HEK293T (cell line): ENCODE measurements around the gene CA10.

Experiments used
- CTCF ChIA-PET: fragments of 350-600 bp; formaldehyde crosslinking; extraction: SDS; loops from one replicate; lab custom pipeline; 2021; ENCODE audit warnings: antibody characterized with exemption, inconsistent platforms; lab: Yijun Ruan, JAX
- POLR2A ChIA-PET: fragments of 350-600 bp; formaldehyde crosslinking; extraction: SDS; loops from one replicate; lab custom pipeline; 2020; ENCODE audit warnings: antibody characterized with exemption, inconsistent platforms; lab: Yijun Ruan, JAX
- DNase-seq: peaks from one replicate; pipeline ENCODE4 v3.0.0; 2012; ENCODE audit warnings: mixed read lengths; ENCODE audit errors: extremely low spot score
- ARNT ChIP-seq: fragments of 450-650 bp; IDR thresholded peaks from 2 replicates; pipeline ENCODE4 v1.6.1; 2017; ENCODE audit warnings: mild to moderate bottlenecking
- BHLHE40 ChIP-seq: fragments of 450-650 bp; IDR thresholded peaks from 2 replicates; pipeline ENCODE4 v1.6.1; 2016; ENCODE audit warnings: mild to moderate bottlenecking, moderate library complexity, borderline replicate concordance
- CTBP1 ChIP-seq: fragments of 450-650 bp; IDR thresholded peaks from 2 replicates; pipeline ENCODE4 v1.6.1; 2016; ENCODE audit warnings: borderline replicate concordance
- ELF4 ChIP-seq: fragments of 450-650 bp; IDR thresholded peaks from 2 replicates; pipeline ENCODE4 v1.6.1; 2017; ENCODE audit warnings: antibody characterized with exemption
- FOXA1 ChIP-seq: fragments of 450-650 bp; IDR thresholded peaks from 2 replicates; pipeline ENCODE4 v1.6.1; 2016; ENCODE audit warnings: mild to moderate bottlenecking
- FOXK2 ChIP-seq: fragments of 450-650 bp; IDR thresholded peaks from 2 replicates; pipeline ENCODE4 v1.6.1; 2016; ENCODE audit warnings: mild to moderate bottlenecking
- FOXM1 ChIP-seq: fragments of 450-650 bp; IDR thresholded peaks from 2 replicates; pipeline ENCODE4 v1.6.1; 2017; ENCODE audit warnings: mild to moderate bottlenecking, borderline replicate concordance
- HDGF ChIP-seq: fragments of 450-650 bp; IDR thresholded peaks from 2 replicates; pipeline ENCODE4 v1.6.1; 2017; ENCODE audit warnings: antibody characterized with exemption, borderline replicate concordance
- L3MBTL2 ChIP-seq: fragments of 450-650 bp; conservative IDR thresholded peaks from 2 replicates; pipeline ENCODE4 v1.6.1; 2016; ENCODE audit warnings: mild to moderate bottlenecking
- LEF1 ChIP-seq: fragments of 450-650 bp; IDR thresholded peaks from 2 replicates; pipeline ENCODE4 v1.6.1; 2017; ENCODE audit warnings: mild to moderate bottlenecking, borderline replicate concordance
- NFRKB ChIP-seq: fragments of 450-650 bp; IDR thresholded peaks from 2 replicates; pipeline ENCODE4 v1.6.1; 2016; ENCODE audit warnings: mild to moderate bottlenecking, moderate library complexity
- SP1 ChIP-seq: fragments of 450-650 bp; IDR thresholded peaks from 2 replicates; pipeline ENCODE4 v1.6.1; 2017
- SUZ12 ChIP-seq: fragments of 450-650 bp; IDR thresholded peaks from 2 replicates; pipeline ENCODE4 v1.6.1; 2016; ENCODE audit warnings: mild to moderate bottlenecking
- TARDBP ChIP-seq: fragments of 450-650 bp; IDR thresholded peaks from 2 replicates; pipeline ENCODE4 v1.6.1; 2016
- ZNF384 ChIP-seq: fragments of 450-650 bp; IDR thresholded peaks from 2 replicates; pipeline ENCODE4 v1.6.1; 2016
- TF ChIP-seq, protein P1 (sequence below): fragments of 450-650 bp; IDR thresholded peaks from 2 replicates; pipeline ENCODE4 v1.6.1; 2016

CA10 gene

DNA sequence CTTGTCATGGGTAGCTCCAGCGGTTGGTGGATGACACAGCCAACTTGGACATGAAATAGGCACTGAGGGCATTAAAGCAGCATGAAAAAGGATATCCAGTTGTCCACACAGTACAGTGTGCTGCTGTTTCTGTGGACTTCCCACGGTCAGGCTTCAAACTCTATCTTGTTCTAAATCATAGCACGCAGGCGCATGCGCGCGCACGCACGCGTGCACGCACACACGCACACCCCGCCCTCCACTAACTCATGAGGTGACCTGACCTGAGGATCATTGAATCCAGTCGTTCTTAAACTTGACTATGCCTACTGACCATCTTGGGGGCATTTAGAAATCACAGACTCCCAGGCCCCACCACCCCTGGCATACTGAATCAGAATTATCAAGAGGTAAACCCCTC, 361.4 kb downstream of the CA10 start:
- TF ChIP-seq BHLHE40 (no peak), ELF4 (no peak)
- ChIA-PET CTCF (no interaction called here), POLR2A (no interaction called here)
- DNase-seq: no peak

DNA sequence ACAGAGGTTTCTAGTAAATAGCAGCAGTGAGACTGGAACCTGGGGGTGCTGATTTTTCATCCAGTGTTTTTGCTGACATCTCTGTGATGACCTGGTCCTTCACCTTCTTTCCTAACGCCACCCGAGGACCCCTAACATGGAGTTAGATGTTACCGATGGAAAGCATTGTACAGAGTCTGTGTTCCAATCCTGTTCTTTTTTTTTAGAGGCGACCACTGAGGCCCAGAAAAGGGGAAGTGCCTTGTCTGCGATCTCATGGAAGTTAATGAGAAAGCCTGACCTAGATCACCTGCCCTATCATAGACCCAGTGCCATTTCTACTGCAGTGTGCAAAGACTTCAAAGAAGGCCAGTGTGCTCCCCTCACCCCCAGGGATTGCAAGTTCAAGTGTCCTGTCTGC, 362.5 kb downstream of the CA10 start:
- TF ChIP-seq FOXM1 (no peak), HDGF (no peak), BHLHE40 (no peak)
- DNase-seq: no peak
- POLR2A ChIA-PET: no interaction called here
- CTCF ChIA-PET: no interaction called here

DNA sequence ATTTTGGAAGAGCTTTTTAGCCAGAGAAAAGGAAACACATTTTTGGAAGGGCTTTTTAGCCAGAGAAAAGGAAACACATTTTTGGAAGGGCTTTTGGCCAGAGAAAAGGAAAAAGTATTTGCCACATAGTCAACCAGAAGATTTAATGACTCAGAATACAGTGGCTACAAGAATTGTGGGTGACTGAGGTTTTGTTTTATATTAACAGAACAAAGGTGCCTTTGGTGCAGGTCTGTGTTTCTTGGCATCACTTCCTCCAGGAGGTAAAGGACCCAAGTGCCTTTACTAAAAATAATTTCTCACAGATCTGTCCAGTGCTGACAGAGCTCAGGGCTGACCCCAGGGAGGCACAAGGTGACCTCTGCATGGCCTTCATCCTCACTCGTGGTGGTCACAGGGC, 363.1 kb downstream of the CA10 start:
- POLR2A ChIA-PET: no interaction called here
- CTCF ChIA-PET: no interaction called here

DNA sequence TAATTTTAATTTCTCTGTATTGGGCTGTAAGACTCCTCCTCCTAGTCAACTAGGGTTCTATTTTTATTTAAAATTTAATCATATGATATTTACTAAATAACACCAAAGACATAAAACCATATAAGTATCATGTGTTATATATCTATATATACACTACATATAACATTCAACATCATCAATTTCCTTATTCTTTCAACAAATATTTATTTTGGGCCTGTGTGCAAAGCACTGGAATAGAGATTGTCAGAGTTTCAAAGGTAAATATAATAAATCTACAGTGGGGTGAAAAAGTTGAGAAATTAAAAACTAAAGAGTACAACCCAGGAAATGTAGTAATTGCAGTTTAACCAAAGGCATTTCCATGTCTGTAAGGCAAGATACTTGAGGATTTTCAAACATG, 364.0 kb downstream of the CA10 start:
- no peak for DNase-seq
- no peak for TF ChIP-seq HDGF
- no peak for TF ChIP-seq FOXM1
- no peak for TF ChIP-seq ELF4
- TF ChIP-seq NFRKB: no peak
- TF ChIP-seq ARNT: no peak
- TF ChIP-seq ZNF384: no peak
- ChIA-PET POLR2A (no interaction called here), CTCF (no interaction called here)

More for the DNA sequence above, 363.1 kb downstream of the CA10 start:
- TF ChIP-seq FOXK2: no peak
- no peak for TF ChIP-seq BHLHE40
- TF ChIP-seq CTBP1: no peak
- no peak for TF ChIP-seq L3MBTL2
- TF ChIP-seq ELF4: no peak
- TF ChIP-seq, protein P1, sequence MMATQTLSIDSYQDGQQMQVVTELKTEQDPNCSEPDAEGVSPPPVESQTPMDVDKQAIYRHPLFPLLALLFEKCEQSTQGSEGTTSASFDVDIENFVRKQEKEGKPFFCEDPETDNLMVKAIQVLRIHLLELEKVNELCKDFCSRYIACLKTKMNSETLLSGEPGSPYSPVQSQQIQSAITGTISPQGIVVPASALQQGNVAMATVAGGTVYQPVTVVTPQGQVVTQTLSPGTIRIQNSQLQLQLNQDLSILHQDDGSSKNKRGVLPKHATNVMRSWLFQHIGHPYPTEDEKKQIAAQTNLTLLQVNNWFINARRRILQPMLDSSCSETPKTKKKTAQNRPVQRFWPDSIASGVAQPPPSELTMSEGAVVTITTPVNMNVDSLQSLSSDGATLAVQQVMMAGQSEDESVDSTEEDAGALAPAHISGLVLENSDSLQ: no peak
- TF ChIP-seq TARDBP: no peak
- TF ChIP-seq SP1: no peak
- no peak for TF ChIP-seq HDGF
- TF ChIP-seq ARNT: no peak
- TF ChIP-seq ZNF384: no peak
- DNase-seq: no peak

DNA sequence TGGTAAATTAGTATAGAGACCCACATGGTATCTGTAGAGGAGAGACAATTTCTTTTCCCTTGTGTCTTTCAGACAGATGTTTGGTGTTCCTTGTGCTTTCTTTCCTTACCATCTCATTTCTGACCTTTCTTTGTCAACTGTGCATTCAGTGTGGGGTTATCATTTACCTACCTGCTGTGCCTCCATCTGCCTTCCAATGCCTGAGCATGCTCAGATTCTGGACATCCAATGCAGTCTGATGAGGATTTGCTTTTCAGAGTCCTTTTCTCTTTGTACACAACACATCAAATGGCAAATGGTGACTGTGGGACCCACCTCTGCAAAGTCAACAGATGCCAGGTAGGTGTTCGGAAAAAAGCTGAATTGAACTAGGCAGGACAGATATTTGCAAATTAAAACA, 364.8 kb downstream of the CA10 start:
- ChIA-PET CTCF (no interaction called here), POLR2A (no interaction called here)
- DNase-seq: no peak
- TF ChIP-seq BHLHE40 (no peak), ZNF384 (no peak), ARNT (no peak), FOXK2 (no peak)

DNA sequence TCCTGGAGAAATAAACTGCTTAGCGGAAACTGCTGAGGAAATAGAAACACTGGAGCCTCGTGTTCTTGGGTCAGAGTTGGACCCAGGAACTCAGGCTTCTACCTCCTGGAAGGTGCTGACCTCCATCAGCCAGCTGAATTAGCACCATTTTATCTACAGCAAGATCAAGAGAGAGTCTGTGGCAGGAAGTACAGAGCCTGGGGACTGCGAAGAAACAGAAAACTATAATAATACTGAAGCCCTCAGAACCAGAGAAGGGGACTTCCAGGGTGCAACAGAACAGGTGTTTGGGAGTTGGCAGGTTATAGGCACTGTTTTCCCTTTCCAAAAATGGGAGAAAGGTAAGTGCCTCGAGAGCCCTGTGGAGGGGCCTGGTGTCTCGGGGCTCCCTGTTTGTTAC, 379.7 kb downstream of the CA10 start:
- CTCF ChIA-PET: interaction anchor here (1.8 kb wide), 1 partner anchor 14 kb away, joined by 5 read pairs; no protein-coding TSS in a partner anchor
- POLR2A ChIA-PET: no interaction called here
- no peak for DNase-seq
- no peak for TF ChIP-seq FOXA1
- no peak for TF ChIP-seq FOXK2
- no peak for TF ChIP-seq SP1
- no peak for TF ChIP-seq ZNF384
- no peak for TF ChIP-seq L3MBTL2
- no peak for TF ChIP-seq HDGF
- TF ChIP-seq NFRKB: no peak

DNA sequence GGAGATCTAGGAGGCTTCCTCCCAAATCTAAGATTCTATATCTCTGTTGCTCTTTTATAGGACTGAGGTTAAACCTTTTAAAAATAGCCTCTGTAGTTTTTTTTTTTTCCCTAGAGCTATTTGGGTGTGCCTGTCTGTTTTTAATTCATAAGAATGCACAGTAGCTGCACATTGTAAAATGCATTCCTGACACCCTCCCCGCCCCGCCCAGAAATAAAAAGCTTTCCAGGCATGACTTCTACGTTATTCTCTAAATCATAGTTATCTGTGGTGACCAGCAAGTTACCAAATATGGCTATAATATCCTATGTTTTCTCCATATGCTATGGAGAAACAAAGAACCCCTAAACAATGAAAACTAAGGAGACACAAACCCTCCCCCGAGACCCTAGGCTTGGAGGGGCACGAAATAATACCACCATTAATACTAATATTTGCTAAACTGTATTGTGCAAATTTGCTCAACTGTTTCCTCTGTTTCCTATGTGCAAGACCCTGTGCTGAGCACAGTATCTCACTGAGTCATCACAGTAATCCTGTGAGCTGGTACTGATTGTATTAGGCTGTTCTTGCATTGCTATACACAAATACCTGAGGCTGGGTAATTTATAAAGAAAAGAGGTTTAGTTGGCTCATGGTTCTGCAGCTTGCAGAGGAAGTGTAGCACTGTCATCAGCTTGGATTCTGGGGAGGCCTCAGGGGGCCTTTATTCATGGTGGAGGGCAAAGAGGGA, 388.3 kb downstream of the CA10 start:
- TF ChIP-seq LEF1: no peak
- TF ChIP-seq FOXK2: no peak
- TF ChIP-seq, protein P1: no peak
- no peak for TF ChIP-seq TARDBP
- TF ChIP-seq L3MBTL2: no peak
- TF ChIP-seq FOXA1: no peak
- no peak for TF ChIP-seq SP1
- TF ChIP-seq BHLHE40: no peak
- TF ChIP-seq NFRKB: no peak
- no peak for TF ChIP-seq SUZ12
- no peak for TF ChIP-seq FOXM1
- TF ChIP-seq CTBP1: no peak
- no peak for TF ChIP-seq ELF4
- CTCF ChIA-PET: no interaction called here
- DNase-seq: no peak
- POLR2A ChIA-PET: no interaction called here

DNA sequence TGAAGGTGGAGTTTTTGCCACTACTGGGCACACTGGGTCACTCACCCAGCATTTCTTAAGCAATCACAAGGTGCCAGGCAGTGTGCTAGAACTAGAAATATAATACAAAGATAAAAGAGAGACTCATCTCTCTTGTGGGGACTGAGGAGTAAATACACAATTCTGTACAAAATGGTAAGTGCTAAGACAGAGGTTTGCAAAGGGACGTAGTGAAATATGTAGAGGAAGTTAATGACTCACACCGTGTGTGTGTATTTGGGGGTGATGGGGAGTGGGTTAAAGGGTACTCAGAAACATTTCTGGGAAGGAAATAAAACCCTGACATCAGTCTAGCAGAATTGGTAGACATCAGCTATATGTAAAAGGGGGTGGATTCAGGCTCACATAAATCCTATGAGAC, 389.3 kb downstream of the CA10 start:
- TF ChIP-seq NFRKB: no peak
- no peak for TF ChIP-seq L3MBTL2
- no peak for TF ChIP-seq HDGF
- TF ChIP-seq LEF1: no peak
- no peak for TF ChIP-seq ARNT
- no peak for TF ChIP-seq TARDBP
- TF ChIP-seq FOXA1: no peak
- no peak for TF ChIP-seq SP1
- no peak for TF ChIP-seq SUZ12
- TF ChIP-seq BHLHE40: no peak
- no peak for TF ChIP-seq ELF4
- no peak for DNase-seq
- POLR2A ChIA-PET: no interaction called here
- CTCF ChIA-PET: interaction anchor here (0.6 kb wide), 1 partner anchor 99 kb away, joined by 3 read pairs; no protein-coding TSS in a partner anchor
